ENCODE data around the gene ST13.

DNA sequence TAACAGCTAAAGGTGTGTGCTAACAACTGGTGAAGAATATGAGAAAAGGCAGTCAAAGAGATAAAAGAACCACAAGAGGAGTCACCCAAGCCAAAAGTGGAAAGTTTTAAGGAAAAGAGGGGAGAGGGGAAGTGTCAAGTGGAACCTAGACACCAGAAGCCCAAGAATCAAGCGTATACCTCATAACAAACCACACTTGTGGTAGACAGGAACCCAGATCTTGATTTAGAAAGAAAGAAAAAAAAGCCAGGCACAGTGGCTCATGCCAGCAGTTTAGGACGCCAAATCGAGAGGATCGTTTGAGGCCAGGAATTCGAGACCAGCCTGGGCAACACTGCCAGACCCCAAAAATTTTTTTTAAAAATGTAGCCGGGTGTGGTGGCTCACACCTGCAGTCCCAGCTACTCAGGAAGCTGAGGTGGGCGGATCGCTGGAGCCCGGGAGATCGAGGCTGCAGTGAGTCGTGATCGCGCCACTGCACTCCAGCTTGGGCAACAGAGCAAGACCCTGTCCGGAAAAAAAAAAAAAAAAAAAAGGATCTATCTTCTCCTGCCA, 38.2 kb downstream of the ST13 start:
- TF ChIP-seq RAD21 (IDR thresholded peaks at IDR 0.05; ENCODE audit: low read depth) = no peak
- TF ChIP-seq POLR2A (IDR thresholded peaks at IDR 0.05; ENCODE audit: borderline replicate concordance, extremely low read depth, insufficient read depth, insufficient read length) = no peak
- no peak for TF ChIP-seq POLR2AphosphoS5 (IDR thresholded peaks at IDR 0.05; ENCODE audit: low read depth, low read length)
- TF ChIP-seq, protein P1, sequence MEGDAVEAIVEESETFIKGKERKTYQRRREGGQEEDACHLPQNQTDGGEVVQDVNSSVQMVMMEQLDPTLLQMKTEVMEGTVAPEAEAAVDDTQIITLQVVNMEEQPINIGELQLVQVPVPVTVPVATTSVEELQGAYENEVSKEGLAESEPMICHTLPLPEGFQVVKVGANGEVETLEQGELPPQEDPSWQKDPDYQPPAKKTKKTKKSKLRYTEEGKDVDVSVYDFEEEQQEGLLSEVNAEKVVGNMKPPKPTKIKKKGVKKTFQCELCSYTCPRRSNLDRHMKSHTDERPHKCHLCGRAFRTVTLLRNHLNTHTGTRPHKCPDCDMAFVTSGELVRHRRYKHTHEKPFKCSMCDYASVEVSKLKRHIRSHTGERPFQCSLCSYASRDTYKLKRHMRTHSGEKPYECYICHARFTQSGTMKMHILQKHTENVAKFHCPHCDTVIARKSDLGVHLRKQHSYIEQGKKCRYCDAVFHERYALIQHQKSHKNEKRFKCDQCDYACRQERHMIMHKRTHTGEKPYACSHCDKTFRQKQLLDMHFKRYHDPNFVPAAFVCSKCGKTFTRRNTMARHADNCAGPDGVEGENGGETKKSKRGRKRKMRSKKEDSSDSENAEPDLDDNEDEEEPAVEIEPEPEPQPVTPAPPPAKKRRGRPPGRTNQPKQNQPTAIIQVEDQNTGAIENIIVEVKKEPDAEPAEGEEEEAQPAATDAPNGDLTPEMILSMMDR (IDR thresholded peaks at IDR 0.05 in 2 of 3, conservative IDR thresholded peaks at IDR 0.05 in 1 of 3; ENCODE audit: borderline replicate concordance in 1 of 3, insufficient read depth in 1 of 3, low read depth in 2 of 3, low read length in 2 of 3) = no peak
- no peak for TF ChIP-seq EZH2 (IDR thresholded peaks at IDR 0.05)

Data from HCT116 (cell line).